ENCODE measurements around the gene DBET. TPM values are rescaled to one million over a fixed set of nuclear protein-coding genes. Genes with fewer than 3 reads are reported as not detected.
A peak's percentile ranks its signal among the peaks of the same experiment; 100 is the strongest.
"Not testable (repeated sequence)": the region's sequence is repeated elsewhere in the genome, so short reads cannot be mapped to it uniquely, and the experiment has no call there.

The DBET gene
- total RNA-seq, 2 donors from 2014 or later = not detected

DNA sequence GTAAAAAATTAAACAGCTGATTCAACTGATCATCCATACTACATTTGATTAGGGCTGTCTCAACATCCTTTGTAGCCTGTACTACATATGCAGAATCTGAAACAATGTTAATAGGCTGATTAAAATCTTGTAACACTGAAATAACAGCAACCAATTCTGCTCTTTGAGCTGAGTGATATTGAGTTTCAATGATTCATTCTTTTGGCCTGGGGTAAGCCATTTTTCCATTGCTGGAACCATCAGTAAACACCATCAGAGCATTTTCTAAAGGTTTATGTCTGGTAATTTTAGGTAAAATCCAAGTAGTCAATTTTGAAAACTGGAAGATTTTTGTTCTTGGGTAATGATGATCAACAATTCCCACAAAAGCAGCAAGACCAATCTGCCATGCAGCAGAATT, 45.7 kb downstream of the DBET start:
- not testable (repeated sequence) for H3K36me3 Mint-ChIP-seq (ENCODE audit: low read depth); H3K9ac ChIP-seq (ENCODE audit: extremely low read depth, low read length, poor library complexity, severe bottlenecking); H3K27ac ChIP-seq (ENCODE audit: low read depth, low read length); DNase-seq; H3K27me3 Mint-ChIP-seq (ENCODE audit: insufficient read depth); H3K27me3 ChIP-seq (ENCODE audit: control insufficient read depth, insufficient read depth, low read length, poor library complexity, severe bottlenecking); H3K36me3 ChIP-seq (ENCODE audit: control insufficient read depth, insufficient read depth, low read length); H3K4me1 ChIP-seq (ENCODE audit: control insufficient read depth, insufficient read depth, low read length); H3K27ac Mint-ChIP-seq; H3K4me1 Mint-ChIP-seq; H3K4me3 Mint-ChIP-seq; H3K9me3 Mint-ChIP-seq
- Histone ChIP-seq H3K9me3 (ENCODE audit: control insufficient read depth, low read length) (peaks cover 68% of the 10 kb centered on the region), H3K4me3 (ENCODE audit: low read length) (peak overlapping the region; percentile 8)

DNA sequence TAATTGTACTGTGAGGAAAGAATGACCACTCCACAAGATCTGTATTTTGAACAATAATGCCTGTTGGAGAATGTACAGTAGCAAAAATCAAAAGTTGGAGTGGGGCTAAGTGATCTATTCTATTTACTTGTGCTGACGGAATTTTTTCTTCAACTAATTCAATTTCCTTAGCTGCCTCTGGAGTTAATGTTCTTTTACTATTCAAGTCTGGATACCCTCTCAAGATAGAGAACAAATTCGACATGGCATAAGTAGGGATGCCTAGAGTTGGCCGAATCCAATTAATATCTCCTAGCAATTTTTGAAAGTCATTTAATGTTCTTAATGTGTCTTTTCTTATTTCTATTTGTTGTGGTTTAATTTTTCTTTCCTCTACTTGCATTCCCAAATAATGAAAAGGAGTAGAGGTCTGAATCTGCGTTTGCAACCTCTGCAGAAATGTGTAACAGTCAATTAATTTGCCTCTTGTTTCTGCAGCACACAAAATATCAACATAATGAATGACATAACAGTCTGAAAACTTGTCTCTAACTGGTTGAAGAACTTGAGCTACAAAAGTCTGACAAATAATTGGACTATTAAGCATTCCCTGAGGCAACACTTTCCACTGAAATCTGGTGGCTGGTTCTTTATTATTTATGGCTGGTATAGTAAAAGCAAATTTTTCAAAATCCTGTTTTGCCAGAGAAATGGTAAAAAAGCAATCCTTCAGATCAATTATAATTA, 46.4 kb downstream of the DBET start:
- H3K9me3 ChIP-seq (ENCODE audit: control insufficient read depth, low read length) = peaks cover 68% of the 10 kb centered on the region

DNA sequence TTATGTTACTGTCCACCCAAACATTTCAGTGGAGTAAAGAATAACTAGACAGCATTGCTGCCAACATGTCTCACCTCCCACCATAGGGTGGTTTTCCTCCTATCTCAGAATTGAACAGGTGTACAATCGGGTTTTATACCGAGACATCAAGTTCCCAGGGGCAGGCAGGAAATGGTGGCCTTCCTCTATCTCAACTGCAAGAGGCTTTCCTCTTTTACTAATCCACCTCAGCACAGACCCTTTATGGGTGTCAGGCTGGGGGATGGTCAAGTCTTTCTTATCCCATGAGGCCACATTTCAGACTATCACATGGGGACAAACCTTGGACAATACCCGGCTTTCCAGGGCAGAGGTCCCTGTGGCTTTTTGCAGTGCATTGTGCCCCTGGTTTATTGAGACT, 48.6 kb downstream of the DBET start:
- H3K27ac Mint-ChIP-seq; H3K27ac ChIP-seq (ENCODE audit: low read depth, low read length); H3K27me3 ChIP-seq (ENCODE audit: control insufficient read depth, insufficient read depth, low read length, poor library complexity, severe bottlenecking); H3K4me3 ChIP-seq (ENCODE audit: low read length); H3K9ac ChIP-seq (ENCODE audit: extremely low read depth, low read length, poor library complexity, severe bottlenecking); H3K4me1 ChIP-seq (ENCODE audit: control insufficient read depth, insufficient read depth, low read length); H3K4me1 Mint-ChIP-seq; DNase-seq; H3K36me3 ChIP-seq (ENCODE audit: control insufficient read depth, insufficient read depth, low read length); H3K4me3 Mint-ChIP-seq; H3K36me3 Mint-ChIP-seq (ENCODE audit: low read depth); H3K27me3 Mint-ChIP-seq (ENCODE audit: insufficient read depth): not testable (repeated sequence)
- H3K9me3 Mint-ChIP-seq = peaks cover 12% of the 10 kb centered on the region
- WGBS, 2 experiments (ENCODE audit: insufficient coverage in 1 of 2, insufficient read length in 1 of 2) = 80 to 83% methylated on average over 1 to 2 of the region's 3 CpGs
- peaks cover 48% of the 10 kb centered on the region for H3K9me3 ChIP-seq (ENCODE audit: control insufficient read depth, low read length)

More for the DNA sequence above, 46.4 kb downstream of the DBET start:
- H3K36me3 ChIP-seq (ENCODE audit: control insufficient read depth, insufficient read depth, low read length); H3K27ac ChIP-seq (ENCODE audit: low read depth, low read length); H3K9ac ChIP-seq (ENCODE audit: extremely low read depth, low read length, poor library complexity, severe bottlenecking); H3K4me1 Mint-ChIP-seq; H3K27me3 ChIP-seq (ENCODE audit: control insufficient read depth, insufficient read depth, low read length, poor library complexity, severe bottlenecking); H3K4me1 ChIP-seq (ENCODE audit: control insufficient read depth, insufficient read depth, low read length); H3K36me3 Mint-ChIP-seq (ENCODE audit: low read depth); DNase-seq; H3K27ac Mint-ChIP-seq; H3K4me3 Mint-ChIP-seq; H3K27me3 Mint-ChIP-seq (ENCODE audit: insufficient read depth); H3K9me3 Mint-ChIP-seq: not testable (repeated sequence)
- H3K4me3 ChIP-seq (ENCODE audit: low read length) = peak overlapping the region; percentile 8
- 51 to 64% methylated on average over 4 of the region's 4 CpGs for WGBS, 2 experiments (ENCODE audit: insufficient coverage in 1 of 2, insufficient read length in 1 of 2)

DNA sequence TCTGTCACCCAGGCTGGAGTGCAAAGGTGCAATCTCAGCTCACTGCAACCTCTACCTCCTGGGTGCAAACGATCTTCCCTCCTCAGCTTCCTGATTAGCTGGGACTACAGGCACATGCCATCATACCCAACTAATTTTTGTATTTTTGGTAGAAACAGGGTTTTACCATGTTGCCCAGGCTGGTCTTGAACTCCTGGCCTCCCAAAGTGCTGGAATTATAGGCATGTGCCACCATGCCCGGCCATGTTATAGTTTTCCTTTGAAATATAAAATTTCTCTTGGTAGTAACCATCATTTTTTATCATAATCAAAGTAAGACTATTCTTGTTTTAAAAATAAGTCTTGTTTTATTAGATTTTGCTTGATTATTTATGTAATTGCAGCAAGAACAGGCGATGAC, 50.7 kb downstream of the DBET start:
- DNase-seq; H3K4me3 ChIP-seq (ENCODE audit: low read length); H3K36me3 ChIP-seq (ENCODE audit: control insufficient read depth, insufficient read depth, low read length); H3K4me1 Mint-ChIP-seq; H3K27me3 Mint-ChIP-seq (ENCODE audit: insufficient read depth); H3K36me3 Mint-ChIP-seq (ENCODE audit: low read depth); H3K27me3 ChIP-seq (ENCODE audit: control insufficient read depth, insufficient read depth, low read length, poor library complexity, severe bottlenecking); H3K4me1 ChIP-seq (ENCODE audit: control insufficient read depth, insufficient read depth, low read length); H3K27ac ChIP-seq (ENCODE audit: low read depth, low read length); H3K27ac Mint-ChIP-seq; H3K9ac ChIP-seq (ENCODE audit: extremely low read depth, low read length, poor library complexity, severe bottlenecking); H3K4me3 Mint-ChIP-seq: not testable (repeated sequence)
- peaks cover 17% of the 10 kb centered on the region for H3K9me3 Mint-ChIP-seq
- peaks cover 30% of the 10 kb centered on the region for H3K9me3 ChIP-seq (ENCODE audit: control insufficient read depth, low read length)
- WGBS, 2 experiments (ENCODE audit: insufficient coverage in 1 of 2, insufficient read length in 1 of 2) = 54 to 62% methylated on average over 2 to 3 of the region's 3 CpGs

Other genes with a start within 250 kb of the DBET start
- gene FRG1, start 123.6 kb upstream of the DBET start, total RNA-seq = 10 to 100 TPM; 33.4 to 37.3 TPM
- gene FRG2, start 37.2 kb upstream of the DBET start, total RNA-seq = not detected
- gene DUX4, start 109.3 kb downstream of the DBET start, total RNA-seq = not detected

Measured in endodermal cell (in vitro differentiated cells).